ENCODE results near the gene ZFP69B.

The ZFP69B gene

DNA sequence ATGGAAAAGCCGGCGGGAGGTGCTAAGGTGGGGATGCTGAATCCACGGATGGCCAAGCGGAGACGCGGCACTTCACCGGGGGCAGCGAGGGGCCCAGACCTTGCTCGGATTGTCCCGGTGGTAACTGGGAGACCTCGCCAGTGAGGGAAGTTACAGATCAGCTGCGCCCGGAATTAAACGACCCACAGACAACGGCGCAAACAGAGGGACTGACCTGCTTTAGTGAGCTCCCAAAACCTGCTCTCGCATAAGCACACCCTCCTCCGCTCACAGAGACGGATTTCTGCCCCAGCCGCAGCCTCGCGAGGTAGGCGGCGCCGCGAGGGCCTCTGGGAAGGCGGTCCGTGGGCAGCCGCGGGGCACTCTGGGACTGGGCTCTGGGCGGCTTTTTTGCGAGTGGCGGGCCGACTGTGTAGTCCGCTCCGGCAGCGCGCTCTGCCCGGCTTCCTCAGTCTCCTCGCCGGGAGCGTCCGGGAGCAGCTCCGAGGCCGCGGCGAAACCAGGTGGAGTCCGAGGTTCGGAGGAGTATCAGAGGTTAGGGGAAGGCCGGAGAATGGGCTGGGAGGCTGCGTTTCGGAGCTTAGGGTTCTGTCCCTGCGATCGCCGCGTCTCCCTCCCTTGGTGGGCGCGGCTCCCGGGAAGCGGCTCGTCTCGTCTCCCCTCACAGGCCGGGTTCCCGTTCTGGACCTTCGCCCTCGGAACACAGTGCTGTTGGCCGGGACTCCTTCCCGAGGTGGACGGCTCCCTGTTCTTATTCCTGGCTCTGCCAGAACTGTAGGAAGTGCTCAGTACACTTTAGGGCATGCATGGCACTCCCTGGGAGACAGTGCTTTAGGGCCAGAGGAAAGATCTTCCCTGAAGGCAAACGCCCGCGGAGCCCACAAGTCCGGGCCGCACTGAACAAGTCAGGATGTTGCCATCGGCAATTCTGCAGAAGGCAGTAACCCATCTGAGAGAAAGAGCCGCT, 58.4 kb downstream of the ZFP69B start, which contains the start of gene EXO5 (continued):
- TF ChIP-seq, protein P1, sequence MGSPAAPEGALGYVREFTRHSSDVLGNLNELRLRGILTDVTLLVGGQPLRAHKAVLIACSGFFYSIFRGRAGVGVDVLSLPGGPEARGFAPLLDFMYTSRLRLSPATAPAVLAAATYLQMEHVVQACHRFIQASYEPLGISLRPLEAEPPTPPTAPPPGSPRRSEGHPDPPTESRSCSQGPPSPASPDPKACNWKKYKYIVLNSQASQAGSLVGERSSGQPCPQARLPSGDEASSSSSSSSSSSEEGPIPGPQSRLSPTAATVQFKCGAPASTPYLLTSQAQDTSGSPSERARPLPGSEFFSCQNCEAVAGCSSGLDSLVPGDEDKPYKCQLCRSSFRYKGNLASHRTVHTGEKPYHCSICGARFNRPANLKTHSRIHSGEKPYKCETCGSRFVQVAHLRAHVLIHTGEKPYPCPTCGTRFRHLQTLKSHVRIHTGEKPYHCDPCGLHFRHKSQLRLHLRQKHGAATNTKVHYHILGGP (tag by site-specific recombination; IDR thresholded peaks at IDR 0.05): no peak
- TF ChIP-seq ZNF324 (tag by site-specific recombination; IDR thresholded peaks at IDR 0.05) (peak; percentile 80), SALL2 (tag by site-specific recombination; IDR thresholded peaks at IDR 0.05; ENCODE audit: borderline replicate concordance) (no peak), ZNF184 (tag by site-specific recombination; IDR thresholded peaks at IDR 0.05) (no peak), KLF1 (tag by site-specific recombination; IDR thresholded peaks at IDR 0.05) (peak; percentile 68), ZNF623 (tag by site-specific recombination; IDR thresholded peaks at IDR 0.05) (no peak), ZNF140 (tag by site-specific recombination; IDR thresholded peaks at IDR 0.05) (no peak), ZBTB1 (tag by site-specific recombination; IDR thresholded peaks at IDR 0.05) (no peak), ZFHX2 (tag by site-specific recombination; conservative IDR thresholded peaks at IDR 0.05) (peak; percentile 94), FEZF1 (tag by site-specific recombination; IDR thresholded peaks at IDR 0.05) (no peak), MYNN (tag by site-specific recombination; IDR thresholded peaks at IDR 0.05; ENCODE audit: borderline replicate concordance) (no peak), ZNF600 (tag by site-specific recombination; IDR thresholded peaks at IDR 0.05) (peak; percentile 73), HOXC10 (CRISPR knock-in tag; IDR thresholded peaks at IDR 0.05) (no peak), ZNF501 (tag by site-specific recombination; IDR thresholded peaks at IDR 0.05) (peak; percentile 94), TRIM28 (IDR thresholded peaks at IDR 0.05; ENCODE audit: borderline replicate concordance, low read length) (0 out of 2 replicates have a peak, but pooled peaks have one; percentile 27), SP7 (tag by site-specific recombination; IDR thresholded peaks at IDR 0.05) (peak; percentile 78), ZNF677 (tag by site-specific recombination; IDR thresholded peaks at IDR 0.05) (no peak), SCRT1 (tag by site-specific recombination; IDR thresholded peaks at IDR 0.05; ENCODE audit: borderline replicate concordance) (no peak)
- TF ChIP-seq, protein P2, sequence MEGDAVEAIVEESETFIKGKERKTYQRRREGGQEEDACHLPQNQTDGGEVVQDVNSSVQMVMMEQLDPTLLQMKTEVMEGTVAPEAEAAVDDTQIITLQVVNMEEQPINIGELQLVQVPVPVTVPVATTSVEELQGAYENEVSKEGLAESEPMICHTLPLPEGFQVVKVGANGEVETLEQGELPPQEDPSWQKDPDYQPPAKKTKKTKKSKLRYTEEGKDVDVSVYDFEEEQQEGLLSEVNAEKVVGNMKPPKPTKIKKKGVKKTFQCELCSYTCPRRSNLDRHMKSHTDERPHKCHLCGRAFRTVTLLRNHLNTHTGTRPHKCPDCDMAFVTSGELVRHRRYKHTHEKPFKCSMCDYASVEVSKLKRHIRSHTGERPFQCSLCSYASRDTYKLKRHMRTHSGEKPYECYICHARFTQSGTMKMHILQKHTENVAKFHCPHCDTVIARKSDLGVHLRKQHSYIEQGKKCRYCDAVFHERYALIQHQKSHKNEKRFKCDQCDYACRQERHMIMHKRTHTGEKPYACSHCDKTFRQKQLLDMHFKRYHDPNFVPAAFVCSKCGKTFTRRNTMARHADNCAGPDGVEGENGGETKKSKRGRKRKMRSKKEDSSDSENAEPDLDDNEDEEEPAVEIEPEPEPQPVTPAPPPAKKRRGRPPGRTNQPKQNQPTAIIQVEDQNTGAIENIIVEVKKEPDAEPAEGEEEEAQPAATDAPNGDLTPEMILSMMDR (tag by site-specific recombination; IDR thresholded peaks at IDR 0.05): 0 out of 2 replicates have a peak, but pooled peaks have one; percentile 18
- TF ChIP-seq, protein P3, sequence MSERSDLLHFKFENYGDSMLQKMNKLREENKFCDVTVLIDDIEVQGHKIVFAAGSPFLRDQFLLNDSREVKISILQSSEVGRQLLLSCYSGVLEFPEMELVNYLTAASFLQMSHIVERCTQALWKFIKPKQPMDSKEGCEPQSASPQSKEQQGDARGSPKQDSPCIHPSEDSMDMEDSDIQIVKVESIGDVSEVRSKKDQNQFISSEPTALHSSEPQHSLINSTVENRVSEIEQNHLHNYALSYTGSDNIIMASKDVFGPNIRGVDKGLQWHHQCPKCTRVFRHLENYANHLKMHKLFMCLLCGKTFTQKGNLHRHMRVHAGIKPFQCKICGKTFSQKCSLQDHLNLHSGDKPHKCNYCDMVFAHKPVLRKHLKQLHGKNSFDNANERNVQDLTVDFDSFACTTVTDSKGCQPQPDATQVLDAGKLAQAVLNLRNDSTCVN (tag by site-specific recombination; optimal IDR thresholded peaks at IDR 0.05): peak; percentile 71
- TF ChIP-seq, protein P4, sequence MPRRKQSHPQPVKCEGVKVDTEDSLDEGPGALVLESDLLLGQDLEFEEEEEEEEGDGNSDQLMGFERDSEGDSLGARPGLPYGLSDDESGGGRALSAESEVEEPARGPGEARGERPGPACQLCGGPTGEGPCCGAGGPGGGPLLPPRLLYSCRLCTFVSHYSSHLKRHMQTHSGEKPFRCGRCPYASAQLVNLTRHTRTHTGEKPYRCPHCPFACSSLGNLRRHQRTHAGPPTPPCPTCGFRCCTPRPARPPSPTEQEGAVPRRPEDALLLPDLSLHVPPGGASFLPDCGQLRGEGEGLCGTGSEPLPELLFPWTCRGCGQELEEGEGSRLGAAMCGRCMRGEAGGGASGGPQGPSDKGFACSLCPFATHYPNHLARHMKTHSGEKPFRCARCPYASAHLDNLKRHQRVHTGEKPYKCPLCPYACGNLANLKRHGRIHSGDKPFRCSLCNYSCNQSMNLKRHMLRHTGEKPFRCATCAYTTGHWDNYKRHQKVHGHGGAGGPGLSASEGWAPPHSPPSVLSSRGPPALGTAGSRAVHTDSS (tag by site-specific recombination; IDR thresholded peaks at IDR 0.05): no peak
- TF ChIP-seq, protein P5, sequence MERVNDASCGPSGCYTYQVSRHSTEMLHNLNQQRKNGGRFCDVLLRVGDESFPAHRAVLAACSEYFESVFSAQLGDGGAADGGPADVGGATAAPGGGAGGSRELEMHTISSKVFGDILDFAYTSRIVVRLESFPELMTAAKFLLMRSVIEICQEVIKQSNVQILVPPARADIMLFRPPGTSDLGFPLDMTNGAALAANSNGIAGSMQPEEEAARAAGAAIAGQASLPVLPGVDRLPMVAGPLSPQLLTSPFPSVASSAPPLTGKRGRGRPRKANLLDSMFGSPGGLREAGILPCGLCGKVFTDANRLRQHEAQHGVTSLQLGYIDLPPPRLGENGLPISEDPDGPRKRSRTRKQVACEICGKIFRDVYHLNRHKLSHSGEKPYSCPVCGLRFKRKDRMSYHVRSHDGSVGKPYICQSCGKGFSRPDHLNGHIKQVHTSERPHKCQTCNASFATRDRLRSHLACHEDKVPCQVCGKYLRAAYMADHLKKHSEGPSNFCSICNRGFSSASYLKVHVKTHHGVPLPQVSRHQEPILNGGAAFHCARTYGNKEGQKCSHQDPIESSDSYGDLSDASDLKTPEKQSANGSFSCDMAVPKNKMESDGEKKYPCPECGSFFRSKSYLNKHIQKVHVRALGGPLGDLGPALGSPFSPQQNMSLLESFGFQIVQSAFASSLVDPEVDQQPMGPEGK (tag by site-specific recombination; IDR thresholded peaks at IDR 0.05): peak; percentile 72
- TF ChIP-seq, protein P6, sequence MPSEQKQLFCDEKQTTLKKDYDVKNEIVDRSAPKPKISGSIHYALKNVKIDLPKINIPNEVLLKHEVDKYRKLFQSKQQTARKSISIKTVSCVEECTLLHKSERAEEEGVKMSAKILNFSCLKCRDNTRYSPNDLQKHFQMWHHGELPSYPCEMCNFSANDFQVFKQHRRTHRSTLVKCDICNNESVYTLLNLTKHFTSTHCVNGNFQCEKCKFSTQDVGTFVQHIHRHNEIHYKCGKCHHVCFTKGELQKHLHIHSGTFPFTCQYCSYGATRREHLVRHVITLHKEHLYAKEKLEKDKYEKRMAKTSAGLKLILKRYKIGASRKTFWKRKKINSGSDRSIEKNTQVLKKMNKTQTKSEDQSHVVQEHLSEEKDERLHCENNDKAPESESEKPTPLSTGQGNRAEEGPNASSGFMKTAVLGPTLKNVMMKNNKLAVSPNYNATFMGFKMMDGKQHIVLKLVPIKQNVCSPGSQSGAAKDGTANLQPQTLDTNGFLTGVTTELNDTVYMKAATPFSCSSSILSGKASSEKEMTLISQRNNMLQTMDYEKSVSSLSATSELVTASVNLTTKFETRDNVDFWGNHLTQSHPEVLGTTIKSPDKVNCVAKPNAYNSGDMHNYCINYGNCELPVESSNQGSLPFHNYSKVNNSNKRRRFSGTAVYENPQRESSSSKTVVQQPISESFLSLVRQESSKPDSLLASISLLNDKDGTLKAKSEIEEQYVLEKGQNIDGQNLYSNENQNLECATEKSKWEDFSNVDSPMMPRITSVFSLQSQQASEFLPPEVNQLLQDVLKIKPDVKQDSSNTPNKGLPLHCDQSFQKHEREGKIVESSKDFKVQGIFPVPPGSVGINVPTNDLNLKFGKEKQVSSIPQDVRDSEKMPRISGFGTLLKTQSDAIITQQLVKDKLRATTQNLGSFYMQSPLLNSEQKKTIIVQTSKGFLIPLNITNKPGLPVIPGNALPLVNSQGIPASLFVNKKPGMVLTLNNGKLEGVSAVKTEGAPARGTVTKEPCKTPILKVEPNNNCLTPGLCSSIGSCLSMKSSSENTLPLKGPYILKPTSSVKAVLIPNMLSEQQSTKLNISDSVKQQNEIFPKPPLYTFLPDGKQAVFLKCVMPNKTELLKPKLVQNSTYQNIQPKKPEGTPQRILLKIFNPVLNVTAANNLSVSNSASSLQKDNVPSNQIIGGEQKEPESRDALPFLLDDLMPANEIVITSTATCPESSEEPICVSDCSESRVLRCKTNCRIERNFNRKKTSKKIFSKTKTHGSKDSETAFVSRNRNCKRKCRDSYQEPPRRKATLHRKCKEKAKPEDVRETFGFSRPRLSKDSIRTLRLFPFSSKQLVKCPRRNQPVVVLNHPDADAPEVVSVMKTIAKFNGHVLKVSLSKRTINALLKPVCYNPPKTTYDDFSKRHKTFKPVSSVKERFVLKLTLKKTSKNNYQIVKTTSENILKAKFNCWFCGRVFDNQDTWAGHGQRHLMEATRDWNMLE (tag by site-specific recombination; conservative IDR thresholded peaks at IDR 0.05; ENCODE audit: low read depth): peak; percentile 68; the same call in 1 of the 2 replicates
- TF ChIP-seq, protein P7, sequence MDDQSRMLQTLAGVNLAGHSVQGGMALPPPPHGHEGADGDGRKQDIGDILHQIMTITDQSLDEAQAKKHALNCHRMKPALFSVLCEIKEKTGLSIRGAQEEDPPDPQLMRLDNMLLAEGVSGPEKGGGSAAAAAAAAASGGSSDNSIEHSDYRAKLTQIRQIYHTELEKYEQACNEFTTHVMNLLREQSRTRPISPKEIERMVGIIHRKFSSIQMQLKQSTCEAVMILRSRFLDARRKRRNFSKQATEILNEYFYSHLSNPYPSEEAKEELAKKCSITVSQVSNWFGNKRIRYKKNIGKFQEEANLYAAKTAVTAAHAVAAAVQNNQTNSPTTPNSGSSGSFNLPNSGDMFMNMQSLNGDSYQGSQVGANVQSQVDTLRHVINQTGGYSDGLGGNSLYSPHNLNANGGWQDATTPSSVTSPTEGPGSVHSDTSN (CRISPR knock-in tag; IDR thresholded peaks at IDR 0.05): 0 out of 2 replicates have a peak, but pooled peaks have one; percentile 52
